Loucy (cell line): ENCODE measurements around the gene PTPRC.

Source experiments
- H2AFZ ChIP-seq: fragments of 200-600 bp; sonication (generic); 2 replicates; pipeline ENCODE4 v1.6.0; 2016; ENCODE audit warnings: antibody characterized with exemption, mild to moderate bottlenecking, low read length, moderate library complexity
- H3F3A ChIP-seq: fragments of 200-600 bp; 2 replicates; pipeline ENCODE4 v1.6.0; 2016; ENCODE audit warnings: antibody characterized with exemption, low read depth, mild to moderate bottlenecking
- H3K27me3 ChIP-seq: fragments of 200-600 bp; sonication (generic); 2 replicates; pipeline ENCODE4 v1.6.1; 2014; ENCODE audit warnings: low read length, mild to moderate bottlenecking; ENCODE audit not compliant: insufficient read depth, poor library complexity, severe bottlenecking
- H3K36me3 ChIP-seq: fragments of 200-600 bp; sonication (generic); 2 replicates; pipeline ENCODE4 v1.6.1; 2016; ENCODE audit warnings: low read length; ENCODE audit not compliant: insufficient read depth
- H3K4me1 ChIP-seq: fragments of 200-600 bp; sonication (generic); 2 replicates; pipeline ENCODE4 v1.5.1; 2014; ENCODE audit warnings: low read length, mild to moderate bottlenecking; ENCODE audit not compliant: insufficient read depth, poor library complexity, severe bottlenecking
- H3K4me2 ChIP-seq: fragments of 200-600 bp; sonication (generic); 2 replicates; pipeline ENCODE4 v1.6.0; 2014; ENCODE audit warnings: antibody characterized with exemption, low read length, low read depth, mild to moderate bottlenecking; ENCODE audit not compliant: poor library complexity, severe bottlenecking
- H3K4me3 ChIP-seq: fragments of 200-600 bp; sonication (generic); 2 replicates; pipeline ENCODE4 v1.5.1; 2014; ENCODE audit warnings: low read length, mild to moderate bottlenecking, mixed read lengths; ENCODE audit not compliant: poor library complexity, severe bottlenecking
- H3K79me2 ChIP-seq: fragments of 200-600 bp; sonication (generic); 2 replicates; pipeline ENCODE4 v1.6.1; 2014; ENCODE audit warnings: low read length; ENCODE audit not compliant: insufficient read depth
- H3K9ac ChIP-seq: fragments of 200-600 bp; sonication (generic); 2 replicates; pipeline ENCODE4 v1.6.0; 2014; ENCODE audit warnings: mild to moderate bottlenecking, low read depth, low read length, moderate library complexity; ENCODE audit not compliant: poor library complexity, severe bottlenecking
- H3K9me2 ChIP-seq: fragments of 200-600 bp; sonication (generic); replicated peaks from 2 replicates; pipeline ENCODE4 v1.6.1; 2016; ENCODE audit warnings: low read depth, low read length, mixed read lengths
- H3K9me3 ChIP-seq: fragments of 200-600 bp; sonication (generic); 2 replicates; pipeline ENCODE4 v1.6.1; 2014; ENCODE audit warnings: mild to moderate bottlenecking, antibody characterized with exemption, low read length, low read depth; ENCODE audit not compliant: insufficient read depth
- H4K20me1 ChIP-seq: fragments of 200-600 bp; sonication (generic); 2 replicates; pipeline ENCODE4 v1.6.0; 2014; ENCODE audit warnings: antibody characterized with exemption, low read length, mild to moderate bottlenecking; ENCODE audit not compliant: insufficient read depth, poor library complexity, severe bottlenecking
- EZH2phosphoT487 ChIP-seq: fragments of 200-600 bp; IDR thresholded peaks from 2 replicates; pipeline ENCODE4 v1.6.1; 2018; ENCODE audit warnings: antibody characterized with exemption, mild to moderate bottlenecking, moderate library complexity, borderline replicate concordance
- TF ChIP-seq, protein P1 (sequence below): fragments of 200-600 bp; sonication (generic); conservative IDR thresholded peaks from 2 replicates; pipeline ENCODE4 v1.5.1; 2014; ENCODE audit warnings: mild to moderate bottlenecking, antibody characterized with exemption, low read length

Gene PTPRC

DNA sequence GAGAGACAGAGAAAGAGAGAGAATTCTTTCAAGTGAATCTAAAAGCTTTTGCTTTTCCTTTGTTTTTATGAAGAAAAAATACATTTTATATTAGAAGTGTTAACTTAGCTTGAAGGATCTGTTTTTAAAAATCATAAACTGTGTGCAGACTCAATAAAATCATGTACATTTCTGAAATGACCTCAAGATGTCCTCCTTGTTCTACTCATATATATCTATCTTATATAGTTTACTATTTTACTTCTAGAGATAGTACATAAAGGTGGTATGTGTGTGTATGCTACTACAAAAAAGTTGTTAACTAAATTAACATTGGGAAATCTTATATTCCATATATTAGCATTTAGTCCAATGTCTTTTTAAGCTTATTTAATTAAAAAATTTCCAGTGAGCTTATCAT, 117.6 kb downstream of the PTPRC start:
- Histone ChIP-seq H4K20me1 (peaks cover 3% of the 10 kb centered on the region), H3K27me3 (no peaks in the 10 kb centered on the region), H2AFZ (no peak overlapping the region), H3K4me2 (no peak overlapping the region), H3F3A (peaks cover 25% of the 10 kb centered on the region; the same call in 1 of the 2 replicates), H3K9me2 (no peaks in the 10 kb centered on the region), H3K4me1 (no peaks in the 10 kb centered on the region), H3K9me3 (no peaks in the 10 kb centered on the region), H3K9ac (no peak overlapping the region), H3K36me3 (peaks cover 56% of the 10 kb centered on the region), H3K79me2 (no peaks in the 10 kb centered on the region), H3K4me3 (no peak overlapping the region)
- TF ChIP-seq, protein P1, sequence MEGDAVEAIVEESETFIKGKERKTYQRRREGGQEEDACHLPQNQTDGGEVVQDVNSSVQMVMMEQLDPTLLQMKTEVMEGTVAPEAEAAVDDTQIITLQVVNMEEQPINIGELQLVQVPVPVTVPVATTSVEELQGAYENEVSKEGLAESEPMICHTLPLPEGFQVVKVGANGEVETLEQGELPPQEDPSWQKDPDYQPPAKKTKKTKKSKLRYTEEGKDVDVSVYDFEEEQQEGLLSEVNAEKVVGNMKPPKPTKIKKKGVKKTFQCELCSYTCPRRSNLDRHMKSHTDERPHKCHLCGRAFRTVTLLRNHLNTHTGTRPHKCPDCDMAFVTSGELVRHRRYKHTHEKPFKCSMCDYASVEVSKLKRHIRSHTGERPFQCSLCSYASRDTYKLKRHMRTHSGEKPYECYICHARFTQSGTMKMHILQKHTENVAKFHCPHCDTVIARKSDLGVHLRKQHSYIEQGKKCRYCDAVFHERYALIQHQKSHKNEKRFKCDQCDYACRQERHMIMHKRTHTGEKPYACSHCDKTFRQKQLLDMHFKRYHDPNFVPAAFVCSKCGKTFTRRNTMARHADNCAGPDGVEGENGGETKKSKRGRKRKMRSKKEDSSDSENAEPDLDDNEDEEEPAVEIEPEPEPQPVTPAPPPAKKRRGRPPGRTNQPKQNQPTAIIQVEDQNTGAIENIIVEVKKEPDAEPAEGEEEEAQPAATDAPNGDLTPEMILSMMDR: no peak; the same call in 1 of the 2 replicates
- no peak for TF ChIP-seq EZH2phosphoT487

DNA sequence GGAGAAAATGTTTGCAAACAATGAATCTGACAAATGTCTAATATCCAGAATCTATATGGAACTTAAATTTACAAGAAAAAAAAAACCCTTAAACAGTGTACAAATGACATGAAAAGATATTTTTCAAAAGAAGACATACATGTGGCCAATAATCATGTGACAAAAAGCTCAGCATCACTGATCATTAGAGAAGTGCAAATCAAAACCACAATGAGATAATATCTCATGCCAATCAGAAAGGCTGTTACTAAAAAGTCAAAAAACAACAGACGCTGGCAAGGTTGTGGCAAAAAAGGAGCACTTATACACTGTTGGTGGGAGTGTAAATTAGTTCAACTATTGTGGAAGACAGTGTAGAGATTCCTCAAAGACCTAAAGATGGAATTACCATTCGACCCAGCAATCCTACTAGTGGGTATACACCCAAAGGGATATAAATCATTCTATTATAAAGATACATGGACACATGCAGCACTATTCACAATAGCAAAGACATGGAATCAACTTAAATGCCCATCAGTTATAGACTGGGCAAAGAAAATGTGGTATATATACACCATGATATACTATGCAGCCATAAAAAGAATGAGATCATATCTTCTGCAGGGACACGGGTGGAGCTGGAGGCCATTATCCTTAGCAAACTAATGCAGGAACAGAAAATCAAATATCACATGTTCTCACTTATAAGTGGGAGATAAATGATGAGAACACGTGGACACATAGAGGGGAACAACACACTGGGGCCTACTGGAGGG, 123.2 kb downstream of the PTPRC start:
- H2AFZ ChIP-seq: no peak overlapping the region
- no peaks in the 10 kb centered on the region for H4K20me1 ChIP-seq
- no peaks in the 10 kb centered on the region for H3K9me2 ChIP-seq
- no peak overlapping the region for H3K9ac ChIP-seq
- no peaks in the 10 kb centered on the region for H3K79me2 ChIP-seq
- H3K4me3 ChIP-seq: no peak overlapping the region
- no peak overlapping the region for H3K4me2 ChIP-seq
- no peaks in the 10 kb centered on the region for H3K9me3 ChIP-seq
- no peaks in the 10 kb centered on the region for H3K27me3 ChIP-seq
- H3K4me1 ChIP-seq: peaks cover 9% of the 10 kb centered on the region
- H3K36me3 ChIP-seq: peaks cover 3% of the 10 kb centered on the region; the same call in 1 of the 2 replicates
- peaks cover 15% of the 10 kb centered on the region; the same call in 1 of the 2 replicates for H3F3A ChIP-seq
- TF ChIP-seq, protein P1: no peak
- TF ChIP-seq EZH2phosphoT487: no peak

DNA sequence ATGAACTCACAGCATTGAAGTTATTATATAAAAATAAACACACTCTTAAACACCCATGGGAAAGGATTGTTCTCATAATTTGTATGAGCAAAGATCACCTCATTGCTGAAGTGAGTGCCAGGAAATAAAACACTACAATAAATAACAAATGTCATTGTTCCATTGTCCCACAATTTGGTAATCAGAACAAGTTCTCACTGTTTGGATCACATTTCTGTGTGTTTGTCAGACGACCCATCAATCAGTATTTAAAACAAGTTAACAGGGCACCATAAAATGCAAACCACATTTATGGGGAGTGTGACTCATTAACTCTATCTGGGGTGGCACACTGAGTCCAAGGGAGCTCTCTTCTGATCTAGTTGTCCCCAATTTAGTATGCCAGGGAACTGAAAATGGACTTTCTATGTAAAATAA, 124.5 kb downstream of the PTPRC start:
- Histone ChIP-seq H3K9ac (no peak overlapping the region), H3K27me3 (no peaks in the 10 kb centered on the region), H3K9me3 (no peaks in the 10 kb centered on the region), H3K4me2 (no peak overlapping the region), H4K20me1 (no peaks in the 10 kb centered on the region), H2AFZ (no peak overlapping the region), H3K79me2 (no peaks in the 10 kb centered on the region), H3K9me2 (no peaks in the 10 kb centered on the region), H3K4me3 (no peak overlapping the region), H3F3A (peaks cover 5% of the 10 kb centered on the region; the same call in 1 of the 2 replicates), H3K4me1 (peaks cover 9% of the 10 kb centered on the region), H3K36me3 (no peaks in the 10 kb centered on the region)
- TF ChIP-seq, protein P1: no peak
- TF ChIP-seq EZH2phosphoT487: no peak
